Lung (tissue), 12 donors: ENCODE measurements around the gene THUMPD1. TPM values are rescaled to one million over a fixed set of nuclear protein-coding genes. Genes with fewer than 3 reads are reported as not detected.
"Not testable (repeated sequence)": the region's sequence is repeated elsewhere in the genome, so short reads cannot be mapped to it uniquely, and the experiment has no call there.

ENCODE experiments used
- ATAC-seq: fragments of 200-7000 bp; cut with Tn5 transposase; one replicate; pipeline ENCODE4 v1.9.1; 2020; ENCODE audit warnings: moderate number of reproducible peaks; ENCODE audit not compliant: insufficient read depth, low FRiP score
- DNase-seq, 3 donors: peaks; one replicate each; pipeline ENCODE4 v3.0.0-alpha.2; 2013 to 2017
- H3K27ac ChIP-seq, 2 donors: one replicate each; pipeline ENCODE4 v1.5.1; 2013; ENCODE audit warnings: mild to moderate bottlenecking in 2 of 2, moderate library complexity in 2 of 2, control low read depth in 1 of 2, inconsistent platforms in 1 of 2, low read depth in 1 of 2, low read length in 1 of 2
- H3K27me3 ChIP-seq, 3 donors: one replicate each; pipeline ENCODE4 v1.5.1; 2013; ENCODE audit warnings: low read length in 2 of 3; ENCODE audit not compliant: control insufficient read depth in 3 of 3, insufficient read depth in 3 of 3
- H3K36me3 ChIP-seq, 4 donors: one replicate each; pipeline ENCODE4 v1.5.1; 2013; ENCODE audit warnings: low read length in 4 of 4, mild to moderate bottlenecking in 1 of 4, moderate library complexity in 1 of 4; ENCODE audit not compliant: control insufficient read depth in 4 of 4, insufficient read depth in 4 of 4
- H3K4me1 ChIP-seq, 5 donors: one replicate each; pipeline ENCODE4 v1.5.1; 2013; ENCODE audit warnings: low read length in 5 of 5, mild to moderate bottlenecking in 2 of 5, moderate library complexity in 1 of 5; ENCODE audit not compliant: control insufficient read depth in 5 of 5, insufficient read depth in 5 of 5
- H3K4me3 ChIP-seq: one replicate; pipeline ENCODE4 v1.5.1; 2013; ENCODE audit warnings: mild to moderate bottlenecking, control low read depth, moderate library complexity
- H3K9ac ChIP-seq, 2 donors: one replicate each; pipeline ENCODE4 v1.5.1; 2013; ENCODE audit warnings: low read length in 2 of 2, control low read depth in 1 of 2; ENCODE audit not compliant: insufficient read depth in 1 of 2
- H3K9me3 ChIP-seq, 4 donors: one replicate each; pipeline ENCODE4 v1.5.1; 2013; ENCODE audit warnings: low read length in 3 of 4, mild to moderate bottlenecking in 1 of 4, moderate library complexity in 1 of 4; ENCODE audit not compliant: control insufficient read depth in 4 of 4, insufficient read depth in 3 of 4
- WGBS, 2 donors: extraction: QIAGEN DNeasy Blood & Tissue Kit; methylation state at CpG; one replicate each; pipeline ENCODE4 v1.1.7; 2013; 5-methylcytosine and 5-hydroxymethylcytosine counted together
- polyA plus RNA-seq, 2 donors: library from polyadenylated mRNA; stranded (reverse); fragments of 200-250 nt; gene quantifications; one replicate each; pipeline ENCODE4 v1.2.1, GENCODE V29; 2013
- total RNA-seq, 2 donors: library from RNA; depleted of rRNA in 1 of 2; stranded (reverse); fragments of >200 nt in 1 of 2; gene quantifications; one replicate each; pipeline ENCODE4 v1.2.1, GENCODE V29; 2014 to 2021
- TF ChIP-seq, protein P1 (sequence below): IDR thresholded peaks from 2 replicates; pipeline ENCODE4 v1.5.1; 2012; ENCODE audit warnings: mild to moderate bottlenecking; ENCODE audit errors: control extremely low read depth, extremely low read depth
- donor health status: control.
- donor health status: control.
- donor health status: Bipolar disorder and iron deficiency.
- donor health status: healthy.
- donor health status: DM: yes; HTN: yes; CAD: no.

Gene THUMPD1
- total and polyA plus RNA-seq, 4 donors, result 16.2 to 64.1 (median 26.4) TPM

GRCh38 chr16:20761175-20761574 is 19.6 kb upstream of the THUMPD1 start:
- 86 to 87% methylated on average over 1 of the region's 1 CpG for WGBS, 2 donors
- TF ChIP-seq, protein P1, sequence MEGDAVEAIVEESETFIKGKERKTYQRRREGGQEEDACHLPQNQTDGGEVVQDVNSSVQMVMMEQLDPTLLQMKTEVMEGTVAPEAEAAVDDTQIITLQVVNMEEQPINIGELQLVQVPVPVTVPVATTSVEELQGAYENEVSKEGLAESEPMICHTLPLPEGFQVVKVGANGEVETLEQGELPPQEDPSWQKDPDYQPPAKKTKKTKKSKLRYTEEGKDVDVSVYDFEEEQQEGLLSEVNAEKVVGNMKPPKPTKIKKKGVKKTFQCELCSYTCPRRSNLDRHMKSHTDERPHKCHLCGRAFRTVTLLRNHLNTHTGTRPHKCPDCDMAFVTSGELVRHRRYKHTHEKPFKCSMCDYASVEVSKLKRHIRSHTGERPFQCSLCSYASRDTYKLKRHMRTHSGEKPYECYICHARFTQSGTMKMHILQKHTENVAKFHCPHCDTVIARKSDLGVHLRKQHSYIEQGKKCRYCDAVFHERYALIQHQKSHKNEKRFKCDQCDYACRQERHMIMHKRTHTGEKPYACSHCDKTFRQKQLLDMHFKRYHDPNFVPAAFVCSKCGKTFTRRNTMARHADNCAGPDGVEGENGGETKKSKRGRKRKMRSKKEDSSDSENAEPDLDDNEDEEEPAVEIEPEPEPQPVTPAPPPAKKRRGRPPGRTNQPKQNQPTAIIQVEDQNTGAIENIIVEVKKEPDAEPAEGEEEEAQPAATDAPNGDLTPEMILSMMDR, result no peak
- ATAC-seq (no peak), DNase-seq (no peak)
- peaks cover 0 to 2% (median 0%) of the 10 kb centered on the region in 4 donors for H3K9me3 ChIP-seq
- no peak overlapping the region for H3K27ac ChIP-seq
- H3K27me3 ChIP-seq, result no peaks in the 10 kb centered on the region
- H3K9ac ChIP-seq, result no peak overlapping the region
- H3K4me1 ChIP-seq, result peaks cover 0 to 4% (median 0%) of the 10 kb centered on the region in 5 donors
- H3K36me3 ChIP-seq, result no peaks in the 10 kb centered on the region
- H3K4me3 ChIP-seq, result no peak overlapping the region

- WGBS, 2 donors, result 47 to 63% methylated on average over 2 of the region's 2 CpGs
- Histone ChIP-seq H3K36me3 (no peaks in the 10 kb centered on the region), H3K4me3 (no peak overlapping the region), H3K27ac (no peak overlapping the region), H3K4me1 (peaks cover 0 to 4% (median 0%) of the 10 kb centered on the region in 5 donors), H3K27me3 (no peaks in the 10 kb centered on the region), H3K9ac (no peak overlapping the region), H3K9me3 (peaks cover 0 to 2% (median 0%) of the 10 kb centered on the region in 4 donors)
- DNase-seq, result no peak
- ATAC-seq, result no peak
- TF ChIP-seq, protein P1, result no peak
Observed at GRCh38 chr16:20760346-20760745, 18.7 kb upstream of the THUMPD1 start.

- not testable (repeated sequence) for ATAC-seq, DNase-seq, H3K36me3 ChIP-seq, H3K4me1 ChIP-seq, H3K9ac ChIP-seq, H3K4me3 ChIP-seq, H3K9me3 ChIP-seq, H3K27ac ChIP-seq, H3K27me3 ChIP-seq
- WGBS, 2 donors, result 89 to 92% methylated on average over 2 to 3 of the region's 5 CpGs
Observed at GRCh38 chr16:20755799-20756198, 14.2 kb upstream of the THUMPD1 start.

DNA sequence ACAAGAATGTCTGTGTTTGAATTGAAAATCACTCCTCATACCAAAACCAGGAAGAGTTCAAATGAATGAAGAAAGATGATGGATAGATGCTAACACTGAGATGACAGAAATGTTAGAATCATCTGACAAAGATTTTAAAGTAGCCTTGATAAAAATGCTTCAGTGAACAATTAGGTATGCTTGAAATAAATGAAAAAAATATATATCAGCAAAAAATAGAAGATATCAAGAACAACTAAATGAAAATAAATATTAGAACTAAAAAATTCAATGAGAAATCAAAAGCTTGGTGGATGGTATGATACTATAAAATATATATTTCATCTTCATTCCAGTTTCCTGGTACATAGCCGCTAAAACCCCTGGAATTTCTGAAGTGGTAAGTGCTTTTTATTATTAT is 13.6 kb upstream of the THUMPD1 start:
- Histone ChIP-seq H3K27me3 (no peaks in the 10 kb centered on the region), H3K9me3 (no peaks in the 10 kb centered on the region), H3K9ac (no peak overlapping the region), H3K27ac (no peak overlapping the region), H3K4me3 (no peak overlapping the region), H3K4me1 (no peaks in the 10 kb centered on the region), H3K36me3 (no peaks in the 10 kb centered on the region)
- WGBS, 2 donors, result 94 to 100% methylated on average over 1 of the region's 1 CpG
- ATAC-seq, result no peak
- TF ChIP-seq, protein P1, result no peak
- DNase-seq, result no peak
